MM.1S (cell line): ENCODE data around the gene CIAO1.

ENCODE experiments used
- DNase-seq: peaks from one replicate; pipeline ENCODE4 v3.0.0-alpha.2; 2015
- H2AFZ ChIP-seq: fragments of 300-600 bp; sonication (generic); 2 replicates; pipeline ENCODE4 v1.6.0; 2016; ENCODE audit warnings: antibody characterized with exemption, low read length
- H3F3A ChIP-seq: fragments of 300-600 bp; sonication (generic); 2 replicates; pipeline ENCODE4 v1.6.1; 2016; ENCODE audit warnings: mild to moderate bottlenecking, antibody characterized with exemption, low read length, moderate library complexity, mixed read lengths; ENCODE audit not compliant: insufficient read depth
- H3K27ac ChIP-seq: fragments of 300-600 bp; sonication (generic); 2 replicates; pipeline ENCODE4 v1.5.1; 2016; ENCODE audit warnings: mild to moderate bottlenecking, low read length
- H3K27me3 ChIP-seq: fragments of 300-600 bp; sonication (generic); replicated peaks from 2 replicates; pipeline ENCODE4 v1.6.0; 2016; ENCODE audit warnings: low read length; ENCODE audit not compliant: insufficient read depth
- H3K36me3 ChIP-seq: fragments of 300-600 bp; sonication (generic); replicated peaks from 2 replicates; pipeline ENCODE4 v1.6.1; 2016; ENCODE audit warnings: mild to moderate bottlenecking, low read length, mixed read lengths; ENCODE audit not compliant: insufficient read depth
- H3K4me1 ChIP-seq: fragments of 300-600 bp; sonication (generic); 2 replicates; pipeline ENCODE4 v1.6.1; 2016; ENCODE audit warnings: low read length, mixed read lengths
- H3K4me2 ChIP-seq: fragments of 300-600 bp; sonication (generic); 2 replicates; pipeline ENCODE4 v1.6.0; 2016; ENCODE audit warnings: low read depth, low read length
- H3K4me3 ChIP-seq: fragments of 300-600 bp; sonication (generic); 2 replicates; pipeline ENCODE4 v1.5.1; 2016; ENCODE audit warnings: low read length, mixed read lengths
- H3K79me2 ChIP-seq: fragments of 300-600 bp; sonication (generic); 2 replicates; pipeline ENCODE4 v1.6.1; 2016; ENCODE audit warnings: mixed run types, low read length, mixed read lengths
- H3K9ac ChIP-seq: fragments of 300-600 bp; sonication (generic); 2 replicates; pipeline ENCODE4 v1.6.1; 2016; ENCODE audit warnings: low read length, mixed read lengths
- H3K9me2 ChIP-seq: fragments of 300-600 bp; sonication (generic); replicated peaks from 2 replicates; pipeline ENCODE4 v1.6.1; 2016; ENCODE audit warnings: mild to moderate bottlenecking, low read length, mixed read lengths; ENCODE audit not compliant: insufficient read depth
- H3K9me3 ChIP-seq: fragments of 300-600 bp; sonication (generic); replicated peaks from 2 replicates; pipeline ENCODE4 v1.6.1; 2016; ENCODE audit warnings: mild to moderate bottlenecking, low read length, mixed read lengths; ENCODE audit not compliant: insufficient read depth
- H4K20me1 ChIP-seq: fragments of 300-600 bp; sonication (generic); 2 replicates; pipeline ENCODE4 v1.6.1; 2016; ENCODE audit warnings: mild to moderate bottlenecking, low read length, moderate library complexity, mixed read lengths; ENCODE audit not compliant: insufficient read depth
- CTCF ChIP-seq: fragments of 300-600 bp; sonication (generic); IDR thresholded peaks from 2 replicates; pipeline ENCODE4 v1.5.1; 2016; ENCODE audit warnings: antibody characterized with exemption, low read length, mixed read lengths
- EZH2 ChIP-seq: fragments of 300-600 bp; sonication (generic); optimal IDR thresholded peaks from 2 replicates; pipeline ENCODE3; 2017; ENCODE audit warnings: low read depth, mild to moderate bottlenecking, antibody characterized with exemption, low read length, mixed read lengths
- EZH2phosphoT487 ChIP-seq: fragments of 300-600 bp; sonication (generic); IDR thresholded peaks from 2 replicates; pipeline ENCODE4 v1.6.1; 2018; ENCODE audit warnings: antibody characterized with exemption, low read length

The CIAO1 gene

GRCh38 chr2:96249654-96250053, 16.4 kb upstream of the CIAO1 start:
- no peak for DNase-seq
- Histone ChIP-seq H3K4me2 (no peak overlapping the region), H3K27me3 (no peaks in the 10 kb centered on the region), H3K4me1 (peaks cover 46% of the 10 kb centered on the region), H3K79me2 (no peaks in the 10 kb centered on the region), H3K9me3 (no peaks in the 10 kb centered on the region), H4K20me1 (no peaks in the 10 kb centered on the region), H3K27ac (no peak overlapping the region), H3K9me2 (no peaks in the 10 kb centered on the region), H3K4me3 (no peak overlapping the region), H3K9ac (no peak overlapping the region), H3F3A (peaks cover 11% of the 10 kb centered on the region), H2AFZ (no peak overlapping the region), H3K36me3 (no peaks in the 10 kb centered on the region; the same call in 1 of the 2 replicates)
- TF ChIP-seq CTCF (no peak), EZH2 (no peak), EZH2phosphoT487 (no peak)

- Histone ChIP-seq H3K4me1 (peaks cover 46% of the 10 kb centered on the region), H3K4me3 (no peak overlapping the region), H3K9me2 (no peaks in the 10 kb centered on the region), H3K9ac (no peak overlapping the region), H3K27ac (no peak overlapping the region), H3F3A (peaks cover 10% of the 10 kb centered on the region), H3K4me2 (no peak overlapping the region), H3K9me3 (no peaks in the 10 kb centered on the region), H3K36me3 (peaks cover 2% of the 10 kb centered on the region; the same call in 1 of the 2 replicates), H3K79me2 (peaks cover 2% of the 10 kb centered on the region; the same call in 1 of the 2 replicates), H2AFZ (no peak overlapping the region), H3K27me3 (no peaks in the 10 kb centered on the region), H4K20me1 (no peaks in the 10 kb centered on the region)
- DNase-seq: no peak
- TF ChIP-seq CTCF (no peak), EZH2 (no peak), EZH2phosphoT487 (no peak)
Observed at GRCh38 chr2:96250188-96250587, 15.8 kb upstream of the CIAO1 start.

- Histone ChIP-seq H3K9ac (no peak overlapping the region), H3K27ac (no peak overlapping the region; the same call in 1 of the 2 replicates), H3K4me2 (no peak overlapping the region), H3K36me3 (peaks cover 3% of the 10 kb centered on the region; the same call in 1 of the 2 replicates), H3K9me3 (no peaks in the 10 kb centered on the region), H3K27me3 (no peaks in the 10 kb centered on the region), H3F3A (no peaks in the 10 kb centered on the region), H3K79me2 (peaks cover 10% of the 10 kb centered on the region), H4K20me1 (no peaks in the 10 kb centered on the region), H3K4me1 (peaks cover 30% of the 10 kb centered on the region), H3K4me3 (no peak overlapping the region), H2AFZ (no peak overlapping the region), H3K9me2 (no peaks in the 10 kb centered on the region)
- TF ChIP-seq CTCF: no peak
- TF ChIP-seq EZH2: no peak
- TF ChIP-seq EZH2phosphoT487: no peak
- no peak for DNase-seq
Observed at GRCh38 chr2:96251721-96252292, 14.2 kb upstream of the CIAO1 start.
